Loucy (cell line): ENCODE measurements around the gene TBC1D2B.

Experiments used
- H2AFZ ChIP-seq: fragments of 200-600 bp; sonication (generic); 2 replicates; pipeline ENCODE4 v1.6.0; 2016; ENCODE audit warnings: antibody characterized with exemption, mild to moderate bottlenecking, low read length, moderate library complexity
- H3F3A ChIP-seq: fragments of 200-600 bp; 2 replicates; pipeline ENCODE4 v1.6.0; 2016; ENCODE audit warnings: antibody characterized with exemption, low read depth, mild to moderate bottlenecking
- H3K27me3 ChIP-seq: fragments of 200-600 bp; sonication (generic); 2 replicates; pipeline ENCODE4 v1.6.1; 2014; ENCODE audit warnings: low read length, mild to moderate bottlenecking; ENCODE audit not compliant: insufficient read depth, poor library complexity, severe bottlenecking
- H3K36me3 ChIP-seq: fragments of 200-600 bp; sonication (generic); 2 replicates; pipeline ENCODE4 v1.6.1; 2016; ENCODE audit warnings: low read length; ENCODE audit not compliant: insufficient read depth
- H3K4me1 ChIP-seq: fragments of 200-600 bp; sonication (generic); 2 replicates; pipeline ENCODE4 v1.5.1; 2014; ENCODE audit warnings: low read length, mild to moderate bottlenecking; ENCODE audit not compliant: insufficient read depth, poor library complexity, severe bottlenecking
- H3K4me2 ChIP-seq: fragments of 200-600 bp; sonication (generic); 2 replicates; pipeline ENCODE4 v1.6.0; 2014; ENCODE audit warnings: antibody characterized with exemption, low read length, low read depth, mild to moderate bottlenecking; ENCODE audit not compliant: poor library complexity, severe bottlenecking
- H3K4me3 ChIP-seq: fragments of 200-600 bp; sonication (generic); 2 replicates; pipeline ENCODE4 v1.5.1; 2014; ENCODE audit warnings: low read length, mild to moderate bottlenecking, mixed read lengths; ENCODE audit not compliant: poor library complexity, severe bottlenecking
- H3K79me2 ChIP-seq: fragments of 200-600 bp; sonication (generic); 2 replicates; pipeline ENCODE4 v1.6.1; 2014; ENCODE audit warnings: low read length; ENCODE audit not compliant: insufficient read depth
- H3K9ac ChIP-seq: fragments of 200-600 bp; sonication (generic); 2 replicates; pipeline ENCODE4 v1.6.0; 2014; ENCODE audit warnings: mild to moderate bottlenecking, low read depth, low read length, moderate library complexity; ENCODE audit not compliant: poor library complexity, severe bottlenecking
- H3K9me2 ChIP-seq: fragments of 200-600 bp; sonication (generic); replicated peaks from 2 replicates; pipeline ENCODE4 v1.6.1; 2016; ENCODE audit warnings: low read depth, low read length, mixed read lengths
- H3K9me3 ChIP-seq: fragments of 200-600 bp; sonication (generic); 2 replicates; pipeline ENCODE4 v1.6.1; 2014; ENCODE audit warnings: mild to moderate bottlenecking, antibody characterized with exemption, low read length, low read depth; ENCODE audit not compliant: insufficient read depth
- H4K20me1 ChIP-seq: fragments of 200-600 bp; sonication (generic); 2 replicates; pipeline ENCODE4 v1.6.0; 2014; ENCODE audit warnings: antibody characterized with exemption, low read length, mild to moderate bottlenecking; ENCODE audit not compliant: insufficient read depth, poor library complexity, severe bottlenecking
- EZH2phosphoT487 ChIP-seq: fragments of 200-600 bp; IDR thresholded peaks from 2 replicates; pipeline ENCODE4 v1.6.1; 2018; ENCODE audit warnings: antibody characterized with exemption, mild to moderate bottlenecking, moderate library complexity, borderline replicate concordance
- TF ChIP-seq, protein P1 (sequence below): fragments of 200-600 bp; sonication (generic); conservative IDR thresholded peaks from 2 replicates; pipeline ENCODE4 v1.5.1; 2014; ENCODE audit warnings: mild to moderate bottlenecking, antibody characterized with exemption, low read length

The TBC1D2B gene

DNA sequence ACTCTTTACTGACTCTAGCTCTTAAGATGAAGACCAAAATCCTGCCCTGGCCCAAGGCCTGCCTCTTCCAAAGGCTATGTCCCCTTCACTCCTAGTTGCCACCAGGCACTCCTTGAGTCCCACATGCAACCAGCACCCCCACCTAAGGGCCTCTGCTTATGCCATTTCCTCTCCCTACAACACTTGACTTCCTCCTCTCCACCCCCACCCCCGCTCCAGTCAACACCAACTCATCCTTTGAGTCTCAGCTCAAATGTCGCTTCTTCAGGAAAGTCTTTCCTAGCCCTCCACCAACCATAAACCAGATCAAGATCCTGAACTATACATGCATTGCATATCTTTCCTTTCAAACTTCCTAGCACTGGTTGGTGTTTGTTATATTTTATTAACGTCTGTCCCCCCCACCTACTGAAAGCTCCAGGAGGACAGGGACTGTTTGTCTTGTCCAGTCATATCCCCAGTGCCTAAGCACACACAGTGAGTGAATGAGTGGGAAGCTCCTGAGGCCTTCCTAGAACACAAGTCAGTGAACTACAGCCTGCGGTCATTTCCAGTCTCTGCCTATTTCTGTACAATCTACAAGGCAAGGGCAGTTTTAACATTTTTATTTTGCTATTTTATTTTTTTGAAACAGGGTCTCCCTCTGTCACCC lies 7.3 kb downstream of the TBC1D2B start:
- Histone ChIP-seq H3K9ac (peak overlapping the region; percentile 84), H3F3A (no peaks in the 10 kb centered on the region; the same call in 1 of the 2 replicates), H3K4me1 (peaks cover 90% of the 10 kb centered on the region), H3K9me3 (no peaks in the 10 kb centered on the region), H3K9me2 (no peaks in the 10 kb centered on the region), H3K79me2 (peaks cover 100% of the 10 kb centered on the region), H2AFZ (no peak overlapping the region), H4K20me1 (peaks cover 52% of the 10 kb centered on the region), H3K36me3 (peaks cover 4% of the 10 kb centered on the region; the same call in 1 of the 2 replicates), H3K4me3 (peak overlapping the region; percentile 76), H3K27me3 (no peaks in the 10 kb centered on the region), H3K4me2 (peak overlapping the region; percentile 99)
- no peak for TF ChIP-seq EZH2phosphoT487
- TF ChIP-seq, protein P1, sequence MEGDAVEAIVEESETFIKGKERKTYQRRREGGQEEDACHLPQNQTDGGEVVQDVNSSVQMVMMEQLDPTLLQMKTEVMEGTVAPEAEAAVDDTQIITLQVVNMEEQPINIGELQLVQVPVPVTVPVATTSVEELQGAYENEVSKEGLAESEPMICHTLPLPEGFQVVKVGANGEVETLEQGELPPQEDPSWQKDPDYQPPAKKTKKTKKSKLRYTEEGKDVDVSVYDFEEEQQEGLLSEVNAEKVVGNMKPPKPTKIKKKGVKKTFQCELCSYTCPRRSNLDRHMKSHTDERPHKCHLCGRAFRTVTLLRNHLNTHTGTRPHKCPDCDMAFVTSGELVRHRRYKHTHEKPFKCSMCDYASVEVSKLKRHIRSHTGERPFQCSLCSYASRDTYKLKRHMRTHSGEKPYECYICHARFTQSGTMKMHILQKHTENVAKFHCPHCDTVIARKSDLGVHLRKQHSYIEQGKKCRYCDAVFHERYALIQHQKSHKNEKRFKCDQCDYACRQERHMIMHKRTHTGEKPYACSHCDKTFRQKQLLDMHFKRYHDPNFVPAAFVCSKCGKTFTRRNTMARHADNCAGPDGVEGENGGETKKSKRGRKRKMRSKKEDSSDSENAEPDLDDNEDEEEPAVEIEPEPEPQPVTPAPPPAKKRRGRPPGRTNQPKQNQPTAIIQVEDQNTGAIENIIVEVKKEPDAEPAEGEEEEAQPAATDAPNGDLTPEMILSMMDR, result no peak

DNA sequence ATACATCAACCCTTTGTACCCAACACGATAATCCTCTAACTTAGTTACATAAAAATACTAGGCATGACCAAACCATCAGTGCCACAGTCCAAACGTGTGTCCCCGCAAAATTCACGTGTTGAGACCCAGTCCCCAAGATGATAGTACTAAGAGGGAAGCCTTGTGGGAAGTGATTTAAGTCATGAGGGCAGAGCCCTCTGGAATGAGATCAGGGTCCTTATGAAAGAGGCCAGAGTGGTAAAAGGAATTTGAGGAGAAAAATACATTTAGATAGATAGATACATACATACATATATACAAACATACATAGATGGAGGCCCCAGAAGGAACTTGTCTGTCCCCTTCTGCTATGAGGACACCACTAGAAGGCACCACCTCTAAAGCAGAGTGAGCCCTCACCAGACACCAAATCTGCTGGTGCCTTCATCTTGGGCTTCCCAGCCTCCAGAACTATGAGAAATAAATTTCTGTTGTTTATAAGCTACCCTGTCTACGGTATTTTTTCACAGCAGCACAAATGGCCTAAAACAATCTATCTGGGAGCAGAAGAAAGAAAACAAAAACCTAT lies 8.0 kb downstream of the TBC1D2B start:
- H3K9me2 ChIP-seq, result no peaks in the 10 kb centered on the region
- H4K20me1 ChIP-seq, result peaks cover 53% of the 10 kb centered on the region
- H3K4me3 ChIP-seq, result peak overlapping the region; percentile 76
- H3K27me3 ChIP-seq, result no peaks in the 10 kb centered on the region
- peaks cover 4% of the 10 kb centered on the region; the same call in 1 of the 2 replicates for H3K36me3 ChIP-seq
- no peaks in the 10 kb centered on the region; the same call in 1 of the 2 replicates for H3F3A ChIP-seq
- H3K9me3 ChIP-seq, result no peaks in the 10 kb centered on the region
- peak overlapping the region; percentile 84 for H3K9ac ChIP-seq
- H3K79me2 ChIP-seq, result peaks cover 100% of the 10 kb centered on the region
- H2AFZ ChIP-seq, result no peak overlapping the region
- peaks cover 92% of the 10 kb centered on the region for H3K4me1 ChIP-seq
- TF ChIP-seq, protein P1, result peak; percentile 45
- TF ChIP-seq EZH2phosphoT487, result no peak
- H3K4me2 ChIP-seq, result peak overlapping the region; percentile 99

DNA sequence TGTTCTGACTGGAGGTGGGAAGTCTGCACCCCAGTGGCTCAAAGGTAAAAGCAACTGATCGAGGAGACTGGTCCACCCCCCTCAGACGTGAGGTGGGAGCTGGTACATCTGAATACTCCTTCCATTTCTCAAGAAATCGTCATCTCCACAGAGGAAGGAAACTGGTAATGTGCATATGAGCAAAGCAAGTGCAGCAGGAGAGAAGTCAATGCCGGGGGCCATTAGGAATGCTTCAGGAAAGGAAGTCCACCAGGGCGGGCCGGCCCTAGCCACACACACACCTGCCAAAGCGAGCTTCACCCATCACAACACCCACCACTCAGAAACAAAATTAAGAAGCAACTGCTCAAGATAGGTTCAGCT lies 8.5 kb downstream of the TBC1D2B start:
- Histone ChIP-seq H3K4me3 (peak overlapping the region; percentile 76), H3K79me2 (peaks cover 100% of the 10 kb centered on the region)

More for the DNA sequence above, 8.5 kb downstream of the TBC1D2B start:
- H3K9me2 ChIP-seq, result no peaks in the 10 kb centered on the region
- peaks cover 49% of the 10 kb centered on the region for H4K20me1 ChIP-seq
- H3F3A ChIP-seq, result no peaks in the 10 kb centered on the region; the same call in 1 of the 2 replicates
- peaks cover 4% of the 10 kb centered on the region; the same call in 1 of the 2 replicates for H3K36me3 ChIP-seq
- H3K9ac ChIP-seq, result peak overlapping the region; percentile 84
- H3K27me3 ChIP-seq, result no peaks in the 10 kb centered on the region
- no peak overlapping the region for H2AFZ ChIP-seq
- H3K4me2 ChIP-seq, result peak overlapping the region; percentile 99
- peaks cover 93% of the 10 kb centered on the region for H3K4me1 ChIP-seq
- no peaks in the 10 kb centered on the region for H3K9me3 ChIP-seq
- TF ChIP-seq, protein P1, result peak; percentile 32; the same call in 1 of the 2 replicates
- no peak for TF ChIP-seq EZH2phosphoT487
